Ammon's horn (tissue), 1 donor: ENCODE data around the gene MFSD1.
A peak's percentile ranks its signal among the peaks of the same experiment; 100 is the strongest.

Experiments
- DNase-seq: peaks from one replicate; pipeline ENCODE4 v3.0.0-alpha.2; 2016; ENCODE audit warnings: low spot score

Gene MFSD1, protein sequence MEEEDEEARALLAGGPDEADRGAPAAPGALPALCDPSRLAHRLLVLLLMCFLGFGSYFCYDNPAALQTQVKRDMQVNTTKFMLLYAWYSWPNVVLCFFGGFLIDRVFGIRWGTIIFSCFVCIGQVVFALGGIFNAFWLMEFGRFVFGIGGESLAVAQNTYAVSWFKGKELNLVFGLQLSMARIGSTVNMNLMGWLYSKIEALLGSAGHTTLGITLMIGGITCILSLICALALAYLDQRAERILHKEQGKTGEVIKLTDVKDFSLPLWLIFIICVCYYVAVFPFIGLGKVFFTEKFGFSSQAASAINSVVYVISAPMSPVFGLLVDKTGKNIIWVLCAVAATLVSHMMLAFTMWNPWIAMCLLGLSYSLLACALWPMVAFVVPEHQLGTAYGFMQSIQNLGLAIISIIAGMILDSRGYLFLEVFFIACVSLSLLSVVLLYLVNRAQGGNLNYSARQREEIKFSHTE

DNA sequence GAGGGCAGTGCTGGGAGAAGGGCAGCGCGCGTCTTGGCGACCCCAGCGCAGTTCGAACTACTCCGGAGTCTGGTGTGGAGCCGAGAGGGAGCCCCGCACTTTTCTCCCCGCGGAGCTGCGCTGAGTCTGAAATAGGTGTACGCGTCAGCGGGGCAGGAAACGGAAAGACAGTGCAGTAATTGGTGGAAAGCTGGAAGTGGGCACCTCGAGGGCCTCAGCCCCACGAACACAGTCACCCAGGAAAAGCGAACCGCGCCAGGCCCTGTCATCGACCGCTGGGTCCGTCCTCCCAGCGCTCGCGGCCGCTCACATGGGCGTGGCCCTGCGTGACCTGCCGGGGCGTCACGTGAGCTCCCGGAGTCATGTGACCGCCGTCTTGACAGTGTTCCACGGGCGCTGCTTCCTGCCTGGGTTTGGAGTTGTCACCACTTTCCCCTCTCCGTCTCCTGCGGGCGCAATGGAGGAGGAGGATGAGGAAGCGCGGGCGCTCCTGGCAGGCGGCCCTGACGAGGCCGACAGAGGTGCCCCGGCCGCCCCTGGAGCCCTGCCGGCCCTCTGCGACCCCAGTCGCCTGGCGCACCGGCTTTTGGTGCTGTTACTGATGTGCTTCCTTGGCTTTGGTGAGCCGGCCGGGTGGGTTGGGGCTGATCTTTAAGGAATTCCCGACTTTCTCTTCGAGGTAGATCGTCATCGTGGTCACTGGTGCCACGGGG, at the start of gene MFSD1:
Gene MFSD1, plus strand, starts transcription at position 359 of the 713 bp plus-strand sequence. Its CDS starts 99 bp downstream, at position 458.
- DNase-seq: peak; percentile 94

DNA sequence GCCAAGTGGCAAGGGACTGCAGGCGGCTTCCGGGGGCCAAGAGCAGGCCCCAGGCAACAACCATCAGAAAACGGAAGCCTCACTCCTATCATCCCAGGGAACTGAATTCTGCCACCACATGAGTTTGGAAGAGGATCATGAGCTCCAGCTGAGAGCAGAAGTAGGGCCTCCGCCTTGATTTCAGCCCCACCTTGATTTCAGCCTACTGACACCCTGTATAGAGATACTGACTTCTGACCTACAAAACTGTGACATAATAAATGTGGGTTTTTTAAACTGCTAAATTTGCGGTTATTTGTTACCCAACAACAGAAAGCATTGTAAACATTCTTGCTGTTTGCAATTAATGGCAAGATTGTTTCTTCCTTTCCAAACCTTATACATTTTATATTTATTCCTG, 48.0 kb upstream of the MFSD1 start:
- no peak for DNase-seq

DNA sequence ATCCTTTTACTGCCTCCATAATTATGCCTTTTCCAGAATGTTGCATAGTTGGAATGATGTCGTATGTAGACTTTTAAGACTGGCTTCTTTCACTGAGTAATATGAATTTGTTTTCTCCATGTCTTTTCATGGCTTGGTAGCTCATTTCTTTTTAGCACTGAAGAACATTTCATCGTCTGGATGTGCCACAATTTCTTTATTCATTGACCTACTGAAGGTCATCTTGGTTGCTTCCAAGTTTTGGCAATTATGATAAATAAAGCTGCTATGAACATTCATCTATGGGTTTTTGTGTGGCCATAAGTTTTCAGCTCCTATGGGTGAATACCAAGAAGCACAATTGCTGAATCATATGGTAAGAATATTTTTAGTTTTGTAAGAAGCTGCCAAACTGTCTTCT, 46.4 kb upstream of the MFSD1 start:
- no peak for DNase-seq

DNA sequence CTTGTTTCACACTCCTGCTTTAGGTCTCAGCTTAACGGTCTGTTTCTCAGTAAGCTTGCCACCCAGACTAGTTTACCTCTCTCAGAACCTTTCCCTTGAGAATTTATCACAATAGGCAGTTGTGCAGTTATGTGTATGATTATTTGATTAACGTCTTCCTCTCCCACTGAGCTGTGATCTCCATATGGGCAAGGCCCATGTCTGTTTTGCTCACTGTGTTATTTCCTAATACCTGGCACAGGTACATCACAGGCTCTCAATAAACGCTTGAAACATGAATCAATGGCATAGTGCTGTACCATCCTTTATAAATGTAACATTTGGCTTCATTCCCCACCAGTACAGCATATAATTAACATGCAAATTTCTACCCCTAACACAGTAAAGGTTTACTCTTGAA, 40.5 kb upstream of the MFSD1 start:
- no peak for DNase-seq

DNA sequence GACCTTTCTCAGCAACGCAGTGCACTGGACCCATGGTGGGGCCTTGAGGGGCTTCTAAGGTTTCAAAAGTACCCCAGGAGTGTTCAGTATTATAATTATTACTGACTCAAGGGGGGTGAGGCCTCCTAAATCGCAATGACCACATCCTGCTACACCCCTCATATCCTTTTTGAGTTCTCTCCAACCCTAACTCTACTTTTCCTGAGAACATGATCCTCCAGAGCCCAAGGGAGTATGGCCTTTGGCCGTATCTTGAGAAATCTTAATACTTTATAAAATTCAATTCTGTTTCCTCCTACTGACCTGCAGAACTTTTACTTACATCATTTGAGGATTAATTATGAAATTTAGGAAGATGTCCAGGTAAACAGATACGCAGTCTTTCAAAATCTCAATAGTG, 39.2 kb upstream of the MFSD1 start:
- DNase-seq: no peak

DNA sequence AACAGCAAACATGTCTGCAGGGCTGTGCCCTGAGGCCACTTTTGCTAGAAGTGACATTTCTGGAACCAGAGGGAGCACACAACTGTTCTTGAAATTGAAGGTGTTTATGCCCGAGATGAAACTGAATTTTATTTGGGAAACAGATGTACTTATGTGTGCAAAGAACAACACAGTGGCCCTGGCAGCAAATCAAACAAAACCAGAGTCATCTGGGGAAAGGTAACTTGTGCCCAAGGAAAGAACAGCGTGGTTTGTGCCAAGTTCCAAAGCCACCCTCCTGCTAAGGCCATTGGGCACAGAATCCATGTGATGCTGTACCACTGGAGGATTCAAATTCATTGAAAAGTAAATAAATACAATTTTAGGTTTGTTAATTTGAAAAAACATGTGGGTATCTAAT, 38.4 kb upstream of the MFSD1 start:
- no peak for DNase-seq

DNA sequence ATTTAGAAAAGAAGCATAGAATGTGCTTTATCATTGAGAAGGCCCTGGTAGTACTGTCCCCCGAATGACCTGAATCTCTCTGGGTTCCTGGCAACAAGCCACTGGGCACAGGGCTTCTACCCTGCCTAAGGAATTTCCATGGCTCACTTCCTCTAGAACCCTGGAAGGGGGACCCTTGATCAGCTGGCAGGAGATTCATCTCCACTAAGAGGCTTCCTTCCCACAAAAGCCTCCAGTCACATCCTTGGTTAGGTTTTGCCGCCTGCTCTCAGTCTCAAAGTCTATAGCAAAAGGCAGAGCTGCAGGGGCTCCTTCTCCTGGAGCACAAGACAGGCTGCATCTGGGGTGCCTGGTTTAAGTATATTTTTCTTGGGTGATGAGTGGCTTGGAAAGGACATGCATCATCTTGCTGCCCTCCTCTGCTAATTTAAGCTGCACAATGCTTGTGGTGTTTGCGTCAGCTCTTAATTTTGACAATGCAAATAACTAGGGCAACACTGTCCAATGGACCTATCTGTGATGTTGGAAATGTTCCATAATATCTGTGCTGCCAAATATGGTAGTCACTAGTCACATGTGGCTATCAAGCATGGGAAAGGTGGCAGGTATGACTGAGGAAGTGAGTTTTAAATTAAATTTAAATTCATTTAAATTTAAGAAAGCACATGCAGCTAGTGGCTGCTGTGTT, 36.2 kb upstream of the MFSD1 start:
- no peak for DNase-seq

DNA sequence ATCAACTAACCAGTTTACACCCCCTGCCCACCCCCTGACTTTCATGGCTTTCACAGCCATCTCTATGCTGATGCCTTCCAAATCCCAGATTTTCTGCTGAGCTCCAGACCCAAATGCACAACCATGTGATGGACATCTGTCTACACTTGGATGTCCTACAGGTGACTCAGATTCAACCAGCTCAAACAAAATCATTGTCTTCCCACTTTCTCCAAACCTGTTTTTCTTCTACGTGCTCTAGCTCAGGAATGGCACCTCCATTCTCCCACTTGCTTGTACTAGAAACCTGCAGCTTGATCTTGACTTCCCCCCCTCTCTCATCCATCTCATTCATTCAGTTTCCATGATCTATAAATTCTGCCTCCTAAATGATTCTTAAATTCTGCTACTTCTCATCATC, 35.5 kb upstream of the MFSD1 start:
- no peak for DNase-seq

DNA sequence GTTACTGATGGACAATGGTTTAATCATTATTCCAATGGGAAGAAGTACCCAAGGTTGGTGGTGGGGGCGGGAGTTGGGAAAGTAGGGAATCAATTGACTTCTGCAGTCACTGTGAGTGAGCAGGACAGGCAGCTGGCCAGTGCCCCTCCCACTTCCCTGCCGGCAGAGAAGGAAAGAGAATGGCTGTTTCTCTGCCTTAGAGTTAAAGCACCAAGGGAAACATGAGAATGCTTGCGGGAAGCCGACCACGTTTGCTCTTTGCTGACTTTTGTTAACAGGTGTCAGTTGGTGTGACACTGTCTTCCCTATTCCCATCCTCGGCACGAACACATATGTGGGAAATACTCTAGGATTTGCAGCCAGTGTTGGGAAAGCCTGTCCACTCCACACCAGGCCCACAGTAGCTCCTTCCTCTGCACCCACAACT, 33.5 kb upstream of the MFSD1 start:
- DNase-seq: no peak

DNA sequence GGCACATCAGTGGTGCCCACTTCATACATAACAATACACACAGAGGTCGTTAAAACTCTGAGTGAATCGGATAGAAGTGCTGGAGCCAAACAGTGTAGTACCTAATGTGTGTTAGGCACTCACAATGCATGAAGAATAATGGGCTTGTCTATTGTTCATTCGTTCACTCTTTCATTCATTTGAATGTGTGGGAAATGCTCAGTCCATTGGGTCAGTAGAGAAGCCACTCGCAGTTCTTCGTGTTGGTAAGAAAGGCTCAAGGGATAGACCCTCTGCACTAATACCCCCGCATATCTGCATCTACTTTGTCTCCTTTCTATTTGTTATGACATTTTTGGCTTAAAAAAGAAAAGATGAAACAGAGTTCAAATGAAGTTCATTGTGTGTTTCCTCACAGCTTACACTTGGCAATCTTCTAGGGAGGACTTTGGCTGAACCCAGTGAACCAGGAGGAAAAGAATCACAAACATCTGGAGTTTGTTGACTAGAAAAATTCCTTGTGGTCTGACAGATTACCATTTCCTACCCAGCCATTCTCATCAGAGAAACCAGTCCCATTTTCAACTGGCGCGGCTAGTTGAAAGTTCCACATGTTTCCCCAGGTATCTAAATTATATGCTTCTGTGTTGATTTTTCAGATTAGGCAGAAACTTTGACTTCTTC, 32.8 kb upstream of the MFSD1 start:
- no peak for DNase-seq

DNA sequence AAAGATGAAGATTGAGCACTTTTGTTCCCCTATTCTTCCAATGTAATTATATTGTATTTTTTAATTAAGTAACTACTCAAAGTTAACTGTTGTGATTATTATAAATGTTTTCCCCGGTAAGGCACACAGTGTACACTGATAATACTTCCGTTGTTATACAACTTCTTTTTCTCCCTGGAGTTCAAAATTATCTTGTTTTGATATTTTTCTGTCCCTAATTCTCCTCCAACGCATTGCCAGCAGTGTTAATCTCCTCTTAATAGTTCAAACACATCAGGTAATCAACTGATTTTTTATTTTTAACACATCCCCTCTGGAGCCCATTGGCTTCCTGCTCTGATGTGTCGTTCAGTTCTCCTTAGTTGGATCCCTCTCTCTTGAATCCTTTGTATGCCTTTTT, 32.3 kb upstream of the MFSD1 start:
- DNase-seq: no peak

DNA sequence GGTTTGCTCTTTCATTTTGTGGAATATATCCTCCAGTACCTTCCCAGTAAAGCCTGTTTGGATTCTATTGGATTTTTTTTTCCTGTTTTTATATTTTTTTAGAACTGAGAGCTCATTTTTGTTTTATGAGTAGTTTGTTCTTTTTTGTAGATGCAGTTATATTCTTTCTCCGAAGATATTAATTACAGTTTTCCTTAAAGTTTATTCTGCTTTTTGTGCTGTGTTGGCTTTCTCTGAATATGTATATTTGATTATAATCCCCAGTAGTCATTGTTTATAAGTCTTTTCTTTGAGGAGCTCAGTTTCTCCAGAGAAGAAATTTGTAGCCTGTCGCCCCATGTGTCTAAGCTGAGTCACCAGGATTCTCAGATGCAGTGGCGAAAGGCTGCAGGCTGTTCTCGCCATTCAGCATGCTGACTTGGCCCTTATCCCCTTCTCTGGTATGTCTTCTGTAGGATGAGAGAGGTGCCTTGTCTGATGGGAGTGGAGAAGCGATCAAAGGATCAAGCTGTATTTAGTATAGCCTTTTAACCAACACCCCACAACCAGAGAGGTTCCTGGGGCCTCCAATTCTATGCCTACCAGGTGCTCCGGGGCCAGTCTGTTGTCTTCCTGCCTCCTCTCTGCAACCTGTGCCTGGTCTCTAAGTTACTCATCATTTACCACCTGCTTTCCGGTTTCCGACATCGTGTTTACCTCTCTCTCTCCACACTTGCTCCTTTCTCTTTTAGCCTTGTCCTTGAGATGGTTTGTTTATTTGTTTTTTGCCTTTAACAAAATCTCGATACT, 31.7 kb upstream of the MFSD1 start:
- DNase-seq: no peak

DNA sequence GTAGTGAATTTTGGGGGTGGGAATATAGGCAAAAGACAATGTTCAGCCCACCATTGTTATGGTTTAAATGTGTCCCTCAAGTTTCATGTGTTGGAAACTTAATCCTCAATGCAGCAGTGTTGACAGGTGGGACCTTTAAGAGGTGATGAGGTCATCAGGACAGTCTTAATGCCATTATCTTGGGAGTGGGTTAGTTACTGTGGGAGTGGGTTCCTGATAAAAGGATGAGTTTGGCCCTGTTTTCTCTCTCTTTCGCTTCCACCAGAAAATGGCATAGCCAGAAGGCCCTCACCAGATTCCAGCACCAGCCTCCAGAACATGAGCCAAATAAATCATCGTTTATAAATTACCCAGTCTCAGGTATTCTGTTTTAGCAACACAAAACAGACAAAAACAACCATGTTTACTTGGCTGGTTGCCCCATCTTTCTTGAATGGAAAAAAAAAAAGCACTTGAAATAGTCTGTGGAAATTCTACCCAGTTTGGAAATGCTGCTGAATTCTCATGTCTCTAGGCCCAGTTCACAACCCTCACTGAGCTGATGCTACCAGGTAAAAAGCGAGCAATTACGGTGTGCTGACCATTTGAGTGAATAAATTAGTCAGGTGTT, 31.0 kb upstream of the MFSD1 start:
- DNase-seq: no peak

DNA sequence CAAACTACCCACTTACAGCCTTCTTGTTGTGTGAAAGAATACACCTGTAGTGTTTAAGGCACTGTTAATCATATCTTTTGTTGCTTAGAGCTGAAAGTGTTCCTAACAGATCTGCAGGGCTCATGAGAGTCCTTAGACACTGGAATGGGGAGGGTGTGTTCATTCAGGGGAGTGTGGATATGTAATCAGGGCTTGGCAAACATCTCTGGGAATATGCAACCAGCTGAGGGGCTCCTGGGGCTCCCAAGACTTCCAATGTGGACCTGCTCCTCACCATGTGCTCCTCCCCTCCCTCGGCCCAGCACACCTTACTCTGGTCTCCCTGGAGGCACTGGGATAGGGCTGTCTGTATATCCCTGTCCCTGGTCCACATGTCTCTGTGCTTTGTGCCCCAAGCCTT, 30.3 kb upstream of the MFSD1 start:
- no peak for DNase-seq

DNA sequence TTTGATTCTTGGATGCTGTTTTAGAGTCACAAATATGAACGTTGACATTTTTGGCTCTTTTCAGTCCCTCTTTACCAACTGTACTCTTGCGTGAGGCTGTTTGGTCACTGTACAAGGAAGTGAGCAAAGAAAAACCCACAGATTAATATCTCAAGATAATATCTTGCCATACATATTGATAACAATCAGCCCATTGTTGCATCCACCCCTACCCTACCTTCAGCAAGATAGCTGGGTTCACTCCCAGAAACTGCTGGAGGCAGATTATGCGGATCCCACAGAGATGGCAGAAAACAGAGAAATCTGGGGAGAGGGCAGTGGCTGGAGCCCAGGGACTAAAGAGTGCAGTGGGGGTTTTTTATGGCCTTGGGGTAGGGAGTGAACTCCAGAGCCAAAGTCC, 29.9 kb upstream of the MFSD1 start:
- no peak for DNase-seq

DNA sequence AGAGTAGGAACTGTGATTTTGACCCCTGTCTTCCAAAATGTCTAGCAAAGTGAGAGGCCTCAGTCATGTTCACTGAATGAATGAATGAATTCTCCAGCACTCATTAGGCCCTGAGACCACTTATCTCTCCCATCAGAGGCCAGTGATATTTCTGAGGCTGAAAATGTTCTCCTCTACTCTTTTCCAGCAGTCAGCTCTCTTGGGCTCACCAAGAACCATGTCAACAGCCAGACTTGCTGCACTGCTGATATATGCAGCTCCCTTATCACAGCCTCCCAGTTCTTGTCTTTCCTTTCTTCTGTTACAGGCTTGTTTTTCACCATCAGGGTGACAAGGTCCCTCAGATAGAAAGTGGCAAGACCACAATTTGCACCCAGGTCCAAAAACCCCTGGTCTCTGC, 28.7 kb upstream of the MFSD1 start:
- DNase-seq: no peak

DNA sequence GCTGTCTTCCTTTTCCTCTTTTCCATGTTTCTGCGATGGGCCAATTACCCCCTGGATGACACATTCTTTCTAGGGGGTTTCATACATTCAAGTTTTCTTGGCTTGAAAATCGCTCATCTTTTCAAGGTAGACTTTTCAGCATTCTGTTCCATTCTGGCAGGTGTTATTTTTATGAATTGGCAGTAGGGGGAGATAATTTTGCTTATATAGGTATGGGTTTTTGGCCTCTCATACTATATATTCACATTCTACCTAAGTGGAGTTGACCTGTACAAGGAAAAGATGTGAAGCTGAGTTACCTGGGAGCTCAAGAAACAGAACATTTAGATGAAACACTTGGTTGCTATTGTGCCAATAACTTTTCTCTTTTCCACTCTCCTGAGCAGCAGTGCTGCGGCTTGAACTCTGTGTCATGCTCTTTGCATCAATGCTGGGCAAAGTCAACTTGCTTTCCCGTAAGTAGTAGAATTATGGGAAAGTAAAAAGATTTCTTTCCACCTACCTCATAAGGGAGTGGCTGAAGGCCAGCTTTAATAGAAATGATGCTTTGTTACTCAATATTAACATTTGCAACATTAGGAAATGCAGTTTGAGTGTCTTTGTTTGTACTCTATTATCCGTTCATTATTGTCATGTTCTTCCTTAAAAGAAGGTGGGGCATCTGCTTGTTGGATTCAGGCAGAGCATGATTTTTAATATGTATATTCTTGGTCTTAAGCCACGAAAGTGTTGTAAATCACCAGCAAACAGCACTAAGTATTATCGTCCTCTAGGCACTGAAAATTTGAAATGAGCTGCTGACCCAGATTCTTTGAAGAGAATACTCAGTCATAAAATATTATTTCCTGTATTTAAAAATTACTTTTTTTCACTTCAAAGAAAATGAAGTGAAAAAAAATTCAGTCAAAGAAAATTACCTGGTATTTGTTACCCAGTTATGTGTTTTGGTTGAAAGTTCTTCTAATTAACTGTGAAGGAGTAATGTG, 27.7 kb upstream of the MFSD1 start:
- DNase-seq: no peak

DNA sequence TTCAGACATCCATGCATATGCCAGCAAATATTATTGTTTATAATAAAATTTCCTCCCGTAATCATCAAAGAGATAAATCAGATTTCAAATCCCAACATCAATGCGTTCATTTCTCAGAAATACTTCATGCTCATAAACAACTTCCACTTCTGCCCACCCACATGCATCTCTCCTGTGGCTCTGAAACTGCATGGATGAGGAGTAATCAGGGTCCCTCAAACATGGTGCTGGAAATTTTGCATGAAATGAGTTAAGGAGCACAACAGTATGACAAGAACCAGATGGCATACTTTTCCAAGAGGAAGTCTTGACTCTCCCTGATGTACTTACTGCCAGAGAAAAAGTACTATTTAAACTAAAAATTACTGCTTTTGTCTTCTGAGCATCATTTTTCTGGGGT, 26.9 kb upstream of the MFSD1 start:
- DNase-seq: no peak

DNA sequence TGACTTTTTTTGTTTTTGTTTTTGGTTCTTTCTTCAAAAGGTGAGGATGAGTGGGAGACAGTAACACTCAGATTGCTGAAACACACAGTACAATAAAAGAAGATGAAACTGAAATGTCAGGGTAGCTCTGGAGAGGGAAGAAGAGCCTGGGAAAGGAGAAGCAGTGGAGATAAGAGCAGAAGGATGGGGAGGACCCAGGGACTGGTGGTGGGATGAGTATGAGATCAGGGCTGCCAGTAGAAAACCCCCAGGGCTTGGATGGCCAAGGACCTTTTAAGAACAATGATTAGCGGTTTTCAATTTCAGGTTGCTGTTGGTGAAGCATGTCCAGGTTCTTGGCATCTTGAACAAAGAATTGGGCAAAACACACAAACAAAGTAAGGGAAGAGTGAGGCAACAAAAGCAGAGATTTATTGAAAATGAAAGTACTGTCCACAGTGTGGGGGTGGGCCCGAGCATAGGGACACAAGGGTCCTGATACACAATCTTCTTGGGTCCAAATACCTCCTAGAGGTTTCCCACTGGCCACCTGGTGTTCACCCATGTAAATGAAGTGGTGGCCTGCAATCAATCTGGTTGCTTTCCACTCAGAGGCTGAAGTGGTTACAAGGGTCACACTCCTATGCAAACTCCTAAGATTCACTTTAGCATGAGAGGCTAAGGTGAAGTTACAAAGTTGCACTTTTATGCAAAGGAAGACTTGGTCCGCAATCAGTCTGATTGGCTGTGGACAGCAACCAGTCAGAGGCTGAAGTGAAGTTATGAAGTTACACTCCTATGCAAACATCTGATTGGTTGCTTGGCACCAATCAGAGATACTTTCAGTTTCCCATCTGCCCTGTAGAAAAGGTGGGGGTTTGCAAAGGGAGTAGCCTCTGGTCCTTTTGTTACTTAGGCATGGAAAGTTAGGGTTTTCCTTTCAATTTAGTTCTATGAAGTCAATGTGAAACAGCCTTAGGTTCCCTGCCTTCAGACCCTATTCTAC, 26.1 kb upstream of the MFSD1 start:
- DNase-seq: no peak
